HT-29 (cell line): ENCODE results near the gene BNC1. TPM values are rescaled to one million over a fixed set of nuclear protein-coding genes. Genes with fewer than 3 reads are reported as not detected.

Source experiments
- DNase-seq: peaks from one replicate; pipeline ENCODE4 v3.0.0-alpha.2; 2015; ENCODE audit warnings: low spot score
- total RNA-seq: library from RNA; depleted of rRNA; stranded (reverse); fragments of >200 nt; shearing (Covaris generic); gene quantifications from 2 replicates; pipeline ENCODE4 v1.2.3, GENCODE V29; 2014; rRNA removed

The BNC1 gene, protein sequence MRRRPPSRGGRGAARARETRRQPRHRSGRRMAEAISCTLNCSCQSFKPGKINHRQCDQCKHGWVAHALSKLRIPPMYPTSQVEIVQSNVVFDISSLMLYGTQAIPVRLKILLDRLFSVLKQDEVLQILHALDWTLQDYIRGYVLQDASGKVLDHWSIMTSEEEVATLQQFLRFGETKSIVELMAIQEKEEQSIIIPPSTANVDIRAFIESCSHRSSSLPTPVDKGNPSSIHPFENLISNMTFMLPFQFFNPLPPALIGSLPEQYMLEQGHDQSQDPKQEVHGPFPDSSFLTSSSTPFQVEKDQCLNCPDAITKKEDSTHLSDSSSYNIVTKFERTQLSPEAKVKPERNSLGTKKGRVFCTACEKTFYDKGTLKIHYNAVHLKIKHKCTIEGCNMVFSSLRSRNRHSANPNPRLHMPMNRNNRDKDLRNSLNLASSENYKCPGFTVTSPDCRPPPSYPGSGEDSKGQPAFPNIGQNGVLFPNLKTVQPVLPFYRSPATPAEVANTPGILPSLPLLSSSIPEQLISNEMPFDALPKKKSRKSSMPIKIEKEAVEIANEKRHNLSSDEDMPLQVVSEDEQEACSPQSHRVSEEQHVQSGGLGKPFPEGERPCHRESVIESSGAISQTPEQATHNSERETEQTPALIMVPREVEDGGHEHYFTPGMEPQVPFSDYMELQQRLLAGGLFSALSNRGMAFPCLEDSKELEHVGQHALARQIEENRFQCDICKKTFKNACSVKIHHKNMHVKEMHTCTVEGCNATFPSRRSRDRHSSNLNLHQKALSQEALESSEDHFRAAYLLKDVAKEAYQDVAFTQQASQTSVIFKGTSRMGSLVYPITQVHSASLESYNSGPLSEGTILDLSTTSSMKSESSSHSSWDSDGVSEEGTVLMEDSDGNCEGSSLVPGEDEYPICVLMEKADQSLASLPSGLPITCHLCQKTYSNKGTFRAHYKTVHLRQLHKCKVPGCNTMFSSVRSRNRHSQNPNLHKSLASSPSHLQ
- total RNA-seq = not detected in 2 replicates

DNA sequence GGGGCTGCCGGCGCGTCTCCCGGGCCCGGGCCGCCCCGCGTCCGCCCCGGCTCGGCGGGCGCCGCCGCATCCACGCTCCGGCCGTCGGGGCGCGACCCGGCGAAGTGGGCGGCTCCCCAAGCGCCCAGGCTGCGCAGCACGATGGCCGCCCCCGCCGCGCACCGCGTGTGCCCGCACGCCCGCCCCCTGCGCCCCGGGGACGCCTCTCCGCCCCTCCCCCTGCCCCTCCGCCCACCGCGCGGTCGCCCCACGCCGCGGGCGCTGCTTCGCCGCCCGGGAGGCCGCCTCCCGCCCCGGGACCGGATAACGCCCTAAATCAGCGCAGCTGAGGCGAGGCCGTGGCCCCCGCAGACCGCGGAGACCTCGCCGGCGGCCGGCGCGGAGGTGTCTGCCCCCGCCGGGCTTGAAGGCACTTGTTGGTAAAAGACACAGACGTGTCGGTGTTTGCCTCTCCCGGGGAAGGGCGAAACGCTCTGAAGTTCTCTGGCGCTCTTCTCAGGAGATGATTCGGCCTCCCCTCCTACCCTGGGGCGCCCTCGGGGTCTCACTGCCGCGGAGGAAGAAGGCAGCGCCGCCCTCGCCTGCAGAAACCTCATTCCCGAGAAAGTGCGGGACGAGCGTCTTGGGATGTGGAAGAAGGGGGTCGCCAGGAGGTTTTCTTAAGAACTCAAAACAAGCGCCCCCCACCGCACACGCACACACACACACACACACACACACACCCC is at the start of gene BNC1:
Gene BNC1 (minus strand): TSS at position 106 of the 725 bp plus-strand sequence. CDS start 36 bp downstream, at position 70.
- DNase-seq = no peak

DNA sequence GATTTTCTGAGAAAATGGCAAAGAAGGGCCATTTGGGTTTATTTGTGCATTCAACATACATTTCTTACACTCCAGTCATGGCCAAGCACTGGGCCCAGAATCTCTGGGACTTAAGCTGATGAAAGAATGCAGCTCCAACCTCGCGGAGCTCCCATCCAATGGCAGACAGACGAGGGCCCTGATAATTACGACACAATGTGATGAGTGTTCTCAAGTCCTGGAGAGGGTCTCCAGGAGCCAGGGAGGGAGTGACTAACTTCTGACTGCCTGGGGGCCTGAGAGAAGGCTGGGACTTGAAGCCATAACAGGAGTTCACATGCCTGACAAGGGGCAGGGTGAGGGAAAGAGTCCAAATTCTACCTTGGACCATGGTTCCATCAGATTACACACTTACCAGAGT is 42.6 kb upstream of the BNC1 start:
- DNase-seq = no peak

DNA sequence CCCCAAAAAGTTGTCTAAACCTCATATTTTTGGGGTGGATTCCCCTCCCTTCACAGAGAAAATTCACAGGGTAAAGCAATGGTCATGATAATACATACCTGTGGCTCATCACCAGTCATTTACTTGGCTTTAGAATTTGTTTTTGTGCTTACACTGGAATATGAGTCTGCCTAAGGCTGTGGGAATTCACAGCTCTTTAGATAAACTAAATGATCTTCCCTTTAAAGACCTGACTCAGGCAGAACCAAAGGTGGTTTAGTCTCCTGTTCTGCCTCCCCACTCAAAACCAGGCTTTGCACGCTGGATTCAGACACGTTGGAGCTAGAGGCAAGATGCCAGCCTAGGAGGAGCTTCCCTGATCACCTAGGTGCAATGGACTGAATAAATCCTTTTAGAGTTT is 40.3 kb upstream of the BNC1 start:
- no peak for DNase-seq

DNA sequence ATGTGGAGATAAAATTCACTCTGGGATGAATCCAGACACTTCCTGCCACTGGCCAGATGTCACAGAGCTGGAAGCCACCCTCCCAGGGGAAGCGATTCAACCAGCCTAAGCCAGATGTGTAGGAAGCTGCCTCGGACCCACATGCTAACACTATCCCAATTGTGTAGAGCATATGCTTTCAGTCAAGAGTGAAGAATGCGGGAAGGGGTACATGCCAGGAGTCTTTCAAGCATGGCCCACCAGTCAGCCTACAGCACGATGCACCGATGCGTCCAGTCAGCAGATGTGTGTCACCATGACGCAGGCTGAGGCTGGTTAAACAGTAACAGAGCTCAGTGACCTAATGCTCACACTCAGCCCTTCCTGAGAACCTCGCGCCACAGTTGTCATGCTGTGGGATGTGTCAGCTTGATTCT is 38.8 kb upstream of the BNC1 start:
- DNase-seq = peak; percentile 82

DNA sequence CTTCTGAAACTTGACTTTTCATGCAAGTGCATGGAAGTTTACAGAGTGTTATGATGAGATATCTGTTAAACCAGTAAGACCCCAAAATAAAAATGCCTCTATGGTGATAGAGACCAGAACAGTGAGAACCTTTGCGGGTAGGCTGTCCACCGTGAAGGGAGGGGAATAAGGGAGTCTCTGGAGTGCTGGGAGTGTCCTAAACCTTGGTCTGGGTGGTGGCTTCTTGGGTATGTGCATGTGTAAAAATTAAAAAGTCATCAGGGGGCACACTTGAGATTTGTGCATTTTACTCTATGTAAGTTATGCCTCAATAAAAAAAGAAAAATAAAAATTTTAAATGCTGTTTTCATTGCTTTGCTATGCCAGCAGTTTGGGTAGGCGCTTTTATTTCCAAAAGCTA is 38.2 kb upstream of the BNC1 start:
- DNase-seq = no peak

DNA sequence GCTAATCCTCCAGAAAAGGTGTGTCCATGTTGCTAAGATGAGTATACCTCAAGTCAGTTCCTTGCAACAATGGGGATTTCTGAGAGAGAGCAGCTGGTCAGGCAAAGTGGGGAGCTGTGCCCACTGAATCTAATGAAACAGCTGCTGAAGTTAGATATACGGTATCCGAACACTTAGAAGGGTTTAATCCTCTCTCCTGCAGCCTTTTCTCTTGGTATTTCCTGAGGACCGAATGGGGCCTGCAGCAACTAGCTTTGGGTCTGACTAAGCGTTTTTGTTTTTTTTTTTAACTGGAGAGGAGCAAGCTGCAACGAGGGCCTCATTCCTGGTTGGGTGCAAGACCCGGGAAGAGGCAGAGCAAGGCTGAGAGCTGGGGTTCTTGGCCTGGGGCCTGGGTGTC is 37.6 kb upstream of the BNC1 start:
- no peak for DNase-seq

DNA sequence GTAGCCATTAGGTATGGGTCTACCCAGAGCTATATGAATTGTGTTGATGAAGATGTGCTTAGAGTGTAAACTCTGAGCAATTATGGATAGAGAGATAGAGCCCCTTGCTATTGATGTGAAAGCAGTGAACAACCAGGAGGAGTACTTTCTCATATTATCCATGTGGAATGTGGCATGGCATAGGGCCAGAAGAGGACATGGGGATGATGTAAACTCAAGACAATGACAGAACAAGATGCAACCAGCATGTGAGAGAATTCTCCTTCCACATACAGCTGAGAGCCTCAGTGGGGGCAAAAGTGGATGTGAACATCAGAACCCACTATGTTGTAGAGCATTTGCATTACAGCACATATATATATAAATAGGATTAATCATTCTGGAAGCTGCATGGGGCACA is 36.4 kb upstream of the BNC1 start:
- DNase-seq = no peak

DNA sequence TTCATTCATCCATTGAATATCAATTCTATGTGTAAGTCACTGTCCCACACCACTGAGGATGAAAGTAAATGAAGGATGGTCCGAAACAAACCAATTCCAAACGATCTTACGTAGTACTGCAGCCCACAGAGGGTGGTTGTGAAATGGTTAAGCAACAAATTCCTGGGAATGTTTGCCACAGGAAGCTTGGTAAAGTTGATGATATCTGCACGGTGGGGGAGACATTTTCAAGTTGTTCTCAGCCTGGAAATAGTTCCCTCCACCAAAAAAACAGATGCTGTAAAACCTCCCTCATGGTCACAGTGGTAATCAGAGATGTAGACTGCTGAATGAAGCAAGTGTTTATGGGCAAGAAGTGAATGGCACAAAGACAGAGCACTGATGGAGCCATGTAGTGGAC is 35.9 kb upstream of the BNC1 start:
- DNase-seq = no peak

DNA sequence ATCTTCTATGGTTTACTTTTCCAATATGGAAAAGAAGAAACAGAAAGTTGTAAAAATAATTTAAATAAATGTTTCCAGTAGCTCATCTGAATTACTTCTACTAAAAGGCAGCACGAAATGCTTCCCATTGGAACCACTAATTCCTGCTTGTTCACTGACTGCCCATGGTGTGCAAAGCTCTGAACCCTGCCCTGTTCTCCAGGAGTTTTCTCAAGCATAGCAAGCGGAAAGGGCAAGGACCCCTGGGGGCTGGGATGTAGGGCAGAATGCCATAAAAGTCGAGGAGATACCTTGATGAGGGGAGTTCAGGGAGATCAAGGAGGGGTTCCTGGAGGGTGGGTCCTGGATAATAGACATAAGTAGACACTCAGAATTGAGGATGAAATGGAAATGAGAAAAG is 35.3 kb upstream of the BNC1 start:
- DNase-seq = no peak

DNA sequence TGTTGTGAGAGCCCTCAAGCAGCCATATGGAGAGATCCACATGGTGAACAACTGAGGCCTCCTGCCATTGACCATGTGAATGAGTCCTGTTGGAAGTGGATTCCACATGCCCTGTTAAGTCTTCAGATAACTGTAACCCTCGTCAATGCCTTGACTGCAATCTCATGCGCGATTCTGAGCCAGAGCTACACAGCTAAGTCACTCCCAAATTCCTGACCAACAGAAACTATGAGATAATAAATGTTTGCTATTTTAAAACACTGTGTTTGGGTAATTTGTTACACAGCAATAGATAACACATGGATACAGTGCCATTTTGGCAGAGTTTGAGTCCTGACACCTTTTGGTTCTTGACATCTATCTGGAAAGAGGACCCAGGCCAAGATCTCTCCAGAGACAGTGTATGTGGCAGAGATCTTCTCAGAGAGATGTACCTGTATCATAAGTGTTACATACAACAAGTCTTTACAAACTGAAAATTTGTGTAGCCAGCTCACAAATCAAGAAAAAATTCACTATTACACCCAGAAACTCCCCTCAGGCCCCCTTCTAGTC is 34.5 kb upstream of the BNC1 start:
- no peak for DNase-seq

DNA sequence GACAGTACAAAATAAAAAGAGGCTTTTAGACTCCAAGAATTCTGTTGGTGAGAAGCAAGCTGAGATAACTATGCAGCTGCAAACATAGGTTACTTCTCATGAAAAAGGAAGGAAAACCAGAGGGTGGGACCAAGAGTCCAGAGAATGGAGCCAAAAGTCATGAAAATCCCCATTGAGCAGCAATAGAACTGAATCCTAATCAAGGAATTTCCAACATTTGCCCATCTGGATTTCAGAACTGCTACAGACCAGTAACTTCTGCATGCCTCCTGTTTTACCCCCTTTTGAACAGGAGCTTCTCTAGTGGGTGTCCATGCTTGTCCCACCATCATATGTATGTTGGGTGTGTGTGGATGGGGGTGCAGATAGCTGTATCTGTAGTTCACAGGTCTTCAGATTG is 33.6 kb upstream of the BNC1 start:
- DNase-seq = no peak

DNA sequence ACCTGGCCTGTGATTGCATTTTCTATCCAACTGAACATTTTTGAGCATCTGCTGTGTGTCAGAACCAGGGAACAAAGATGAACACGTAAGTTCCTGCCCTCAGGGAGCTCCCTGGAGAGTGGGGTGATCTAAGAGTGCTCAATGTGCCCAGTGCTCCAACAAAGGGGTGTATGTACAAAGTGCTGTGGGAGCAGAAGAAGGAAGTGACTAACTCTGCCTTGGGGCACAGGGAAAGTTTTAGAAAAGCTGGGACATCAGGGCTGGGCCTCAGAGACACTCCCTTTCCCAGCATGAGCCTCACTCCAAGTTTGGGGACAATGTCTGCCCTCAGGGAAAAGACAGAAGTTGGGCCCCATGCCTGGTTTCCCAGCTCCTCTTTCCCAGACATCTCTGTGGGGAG is 27.6 kb upstream of the BNC1 start:
- DNase-seq = no peak

DNA sequence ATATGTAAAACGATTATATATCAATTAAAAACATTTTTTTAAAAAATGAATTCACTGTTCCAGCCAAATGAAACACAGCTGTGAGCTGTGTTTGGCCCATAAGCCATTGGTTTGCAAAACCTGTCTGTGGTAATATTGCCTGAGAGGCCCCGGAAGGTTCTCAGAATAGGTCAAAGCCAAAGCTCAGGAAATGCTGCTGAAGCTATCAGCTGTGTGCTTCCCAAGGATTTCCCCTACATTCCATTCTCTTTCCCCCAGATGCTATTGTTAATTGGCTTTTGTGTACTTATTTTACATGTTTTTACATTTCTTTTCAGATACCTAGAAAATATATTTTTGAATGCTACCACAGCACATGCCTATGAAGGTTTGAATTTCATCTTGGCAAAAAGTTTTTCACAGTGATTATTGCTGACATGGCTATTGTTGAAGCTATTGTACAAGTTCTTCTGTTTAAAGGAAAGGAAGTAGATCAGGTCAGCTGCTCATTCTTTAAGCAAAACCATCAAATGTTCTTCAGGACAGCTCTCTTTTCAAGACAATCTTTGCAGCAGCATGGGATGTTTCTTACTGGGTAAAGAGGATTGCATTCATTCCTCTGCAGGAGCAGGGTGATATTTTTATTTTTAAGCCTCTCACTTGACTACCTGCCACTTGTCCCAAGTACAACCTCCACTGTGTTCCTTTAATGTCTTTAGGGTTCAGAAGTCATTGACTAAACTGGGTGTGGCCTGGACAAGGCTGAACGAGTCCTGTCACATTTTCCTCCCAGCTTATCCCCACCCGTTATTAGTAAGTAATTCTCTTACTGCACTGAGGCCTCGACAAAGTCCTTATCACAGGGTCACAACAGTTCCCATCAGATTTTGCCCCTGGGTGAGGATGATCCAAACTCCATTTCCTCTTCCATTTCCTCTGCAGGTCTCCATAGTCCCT is 26.3 kb upstream of the BNC1 start:
- peak; percentile 34 for DNase-seq

DNA sequence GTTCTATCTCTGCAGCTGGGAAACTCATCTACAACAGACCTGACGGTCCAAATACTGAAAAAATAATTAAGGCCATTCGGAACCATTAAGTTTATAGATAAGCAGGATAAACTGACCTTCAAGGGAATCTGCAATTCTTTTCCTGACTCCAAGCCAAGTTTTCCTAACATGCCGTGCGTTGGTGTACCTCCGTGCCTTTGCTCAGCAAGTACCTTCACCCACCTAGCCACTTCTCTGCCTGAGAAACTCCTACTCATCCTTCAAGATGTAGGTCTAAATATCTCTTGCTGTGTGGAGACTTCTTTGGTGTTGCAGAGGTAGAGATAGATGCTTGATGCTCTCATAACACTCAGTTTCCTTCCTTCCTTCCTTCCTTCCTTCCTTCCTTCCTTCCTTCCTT is 24.2 kb upstream of the BNC1 start:
- DNase-seq = no peak

DNA sequence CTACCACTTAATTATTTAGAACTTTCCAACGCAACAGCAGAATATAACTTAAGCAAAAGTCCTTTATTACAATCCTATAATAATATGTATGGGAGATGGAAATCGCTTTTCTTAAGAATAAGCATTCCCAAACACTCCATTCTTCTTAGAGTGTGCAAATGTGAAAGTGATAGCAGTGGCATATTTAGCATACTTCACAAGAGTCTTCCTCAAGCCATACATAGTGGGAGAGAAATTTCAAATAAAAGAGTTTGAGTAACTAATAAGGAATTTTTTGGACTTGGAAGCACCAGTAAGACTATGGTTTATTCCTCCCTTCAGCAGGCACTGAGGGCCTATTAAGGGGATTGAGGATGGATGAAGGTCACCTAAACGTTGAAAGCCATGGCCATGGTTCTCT is 22.1 kb upstream of the BNC1 start:
- DNase-seq = no peak

DNA sequence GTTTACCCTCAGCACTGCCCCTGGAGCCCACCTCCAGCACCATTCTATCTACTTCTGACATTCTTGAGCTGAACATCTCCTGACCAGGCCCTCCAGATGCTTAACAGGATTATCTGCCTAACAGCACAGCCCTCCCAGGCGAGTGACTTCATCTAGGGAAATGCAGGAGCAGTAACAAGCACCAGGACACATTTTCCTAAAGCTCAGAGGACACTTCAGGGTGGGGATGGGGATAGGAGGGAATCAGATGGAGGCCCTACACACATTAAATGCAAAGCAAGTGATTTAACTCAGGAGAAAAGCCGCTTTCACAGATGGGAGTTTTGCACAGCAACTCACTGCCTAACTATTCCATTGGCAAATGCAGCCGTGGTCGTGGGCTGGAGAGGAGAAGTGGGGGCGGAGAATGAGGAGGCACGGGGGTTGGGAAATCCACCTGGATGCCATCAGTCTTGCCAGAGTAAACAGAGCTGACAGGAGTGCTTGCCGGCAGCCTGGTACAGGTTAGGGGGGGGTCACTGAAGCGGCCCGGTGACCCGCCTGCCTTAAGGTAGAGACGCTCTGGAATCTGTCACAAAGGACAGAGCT is 21.3 kb upstream of the BNC1 start:
- peak; percentile 80 for DNase-seq

DNA sequence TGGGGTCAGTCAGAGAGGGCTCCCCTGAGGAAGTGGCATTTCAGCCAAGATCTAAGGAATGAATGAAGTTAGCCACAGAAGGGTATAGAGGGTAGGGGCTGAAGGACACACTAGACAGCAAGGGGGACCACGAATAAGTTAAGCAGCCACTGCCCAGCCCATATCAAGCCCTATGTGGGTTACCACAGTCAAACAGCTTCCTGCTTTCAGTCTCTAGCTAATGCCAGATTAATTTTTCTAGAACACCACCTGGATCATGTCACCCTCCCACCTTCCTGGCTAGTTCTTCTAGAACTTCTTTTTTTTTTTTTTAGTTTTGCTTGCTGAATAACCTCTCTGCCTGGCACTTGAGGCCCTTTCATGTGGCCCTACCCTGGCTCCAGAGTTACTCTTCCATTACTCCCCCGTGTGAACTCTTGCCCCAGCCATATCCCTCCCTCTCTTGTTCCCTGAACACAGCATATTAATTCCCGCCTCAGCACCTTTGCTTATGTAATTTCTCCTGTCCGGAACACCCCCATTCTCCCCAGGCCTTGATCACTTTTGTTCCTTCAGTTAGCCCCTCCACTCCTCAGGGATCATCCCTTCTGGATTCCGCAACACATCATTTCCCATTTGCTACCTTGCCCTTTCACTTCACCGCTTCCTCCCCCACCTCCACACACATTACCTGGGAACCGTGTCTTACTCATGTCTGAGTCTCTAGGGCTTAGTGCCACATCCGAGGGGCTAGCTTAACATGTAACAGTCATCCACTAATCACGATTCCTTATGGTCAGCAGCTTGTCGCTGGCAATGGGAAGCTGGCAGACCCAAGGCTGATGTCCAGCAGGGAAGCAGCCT is 20.6 kb upstream of the BNC1 start:
- DNase-seq = peak; percentile 51

DNA sequence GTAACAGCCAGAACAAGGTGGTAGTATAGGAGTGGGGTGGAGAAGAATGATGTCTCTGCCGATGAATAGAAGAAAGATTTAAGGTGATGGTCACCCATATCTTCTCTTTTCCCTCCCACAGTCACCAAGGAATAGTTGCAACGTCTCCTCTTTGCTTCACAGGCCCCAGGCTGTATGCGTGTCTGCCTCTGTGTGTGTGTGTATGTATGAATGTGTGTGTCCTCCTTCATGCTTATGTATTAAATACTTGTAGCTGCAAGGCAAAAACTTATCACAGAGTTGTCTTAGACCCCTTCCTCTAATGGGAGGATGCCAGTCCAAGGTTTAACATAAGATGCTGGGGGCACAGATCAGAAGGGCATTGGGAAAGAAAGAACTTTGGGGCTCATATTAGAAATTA is 19.1 kb upstream of the BNC1 start:
- no peak for DNase-seq

DNA sequence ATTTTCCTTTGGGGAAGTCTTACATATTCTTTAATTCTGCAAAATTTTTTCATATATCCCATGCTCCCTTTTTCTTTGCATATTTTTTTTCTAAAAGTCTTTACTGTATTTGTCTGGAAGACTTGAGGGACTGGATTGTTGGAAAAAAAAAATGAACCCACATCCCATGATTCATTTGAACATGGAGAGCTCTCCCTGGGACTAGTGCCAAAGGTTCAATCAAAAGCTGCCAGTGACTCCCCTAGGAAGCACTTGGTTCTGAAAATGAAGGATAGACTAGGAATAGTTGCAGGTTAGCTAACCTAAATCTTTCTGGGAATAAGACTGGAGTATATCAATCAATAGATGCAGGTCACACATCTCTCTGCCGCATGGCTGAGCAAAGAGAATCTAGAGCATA is 16.4 kb upstream of the BNC1 start:
- DNase-seq = no peak
